Measurements from ENCODE around the gene EXOC2.

Gene EXOC2

GRCh38 chr6:452301-453067 is 240.5 kb downstream of the EXOC2 start:
- H3K27ac ChIP-seq: no peak overlapping the region
- TF ChIP-seq CTCF (conservative IDR thresholded peaks at IDR 0.05) (no peak), ZFX (IDR thresholded peaks at IDR 0.05) (no peak)

- H3K27ac ChIP-seq: no peak overlapping the region
- no peak for TF ChIP-seq ZFX (IDR thresholded peaks at IDR 0.05)
- no peak for TF ChIP-seq CTCF (conservative IDR thresholded peaks at IDR 0.05)
Observed at GRCh38 chr6:451847-452246, 241.1 kb downstream of the EXOC2 start.

- TF ChIP-seq ZFX (IDR thresholded peaks at IDR 0.05) (no peak), CTCF (conservative IDR thresholded peaks at IDR 0.05) (no peak)
- no peak overlapping the region for H3K27ac ChIP-seq
Observed at GRCh38 chr6:451336-451735, 241.6 kb downstream of the EXOC2 start.

- no peak for TF ChIP-seq CTCF (conservative IDR thresholded peaks at IDR 0.05)
- no peak for TF ChIP-seq ZFX (IDR thresholded peaks at IDR 0.05)
- no peak overlapping the region for H3K27ac ChIP-seq
Observed at GRCh38 chr6:449486-450419, 243.2 kb downstream of the EXOC2 start.

- H3K27ac ChIP-seq: no peak overlapping the region
- TF ChIP-seq CTCF (conservative IDR thresholded peaks at IDR 0.05) (no peak), ZFX (IDR thresholded peaks at IDR 0.05) (no peak)
Observed at GRCh38 chr6:449057-449430, 243.9 kb downstream of the EXOC2 start.

- H3K27ac ChIP-seq: no peak overlapping the region
- TF ChIP-seq ZFX (IDR thresholded peaks at IDR 0.05): no peak
- no peak for TF ChIP-seq CTCF (conservative IDR thresholded peaks at IDR 0.05)
Observed at GRCh38 chr6:448296-449056, 244.5 kb downstream of the EXOC2 start.

Measured in C4-2B (cell line).